NB4 (cell line): ENCODE data around the gene HDAC5.
A peak's percentile ranks its signal among the peaks of the same experiment; 100 is the strongest.

Source experiments
- TF ChIP-seq, protein P1 (sequence below): IDR thresholded peaks from one replicate; pipeline ENCODE4 v1.5.1; 2012; ENCODE audit warnings: low read depth, low read length
- TF ChIP-seq, protein P2 (sequence below): IDR thresholded peaks from 2 replicates; pipeline ENCODE4 v1.6.1; 2011; ENCODE audit warnings: low read depth, low read length

DNA sequence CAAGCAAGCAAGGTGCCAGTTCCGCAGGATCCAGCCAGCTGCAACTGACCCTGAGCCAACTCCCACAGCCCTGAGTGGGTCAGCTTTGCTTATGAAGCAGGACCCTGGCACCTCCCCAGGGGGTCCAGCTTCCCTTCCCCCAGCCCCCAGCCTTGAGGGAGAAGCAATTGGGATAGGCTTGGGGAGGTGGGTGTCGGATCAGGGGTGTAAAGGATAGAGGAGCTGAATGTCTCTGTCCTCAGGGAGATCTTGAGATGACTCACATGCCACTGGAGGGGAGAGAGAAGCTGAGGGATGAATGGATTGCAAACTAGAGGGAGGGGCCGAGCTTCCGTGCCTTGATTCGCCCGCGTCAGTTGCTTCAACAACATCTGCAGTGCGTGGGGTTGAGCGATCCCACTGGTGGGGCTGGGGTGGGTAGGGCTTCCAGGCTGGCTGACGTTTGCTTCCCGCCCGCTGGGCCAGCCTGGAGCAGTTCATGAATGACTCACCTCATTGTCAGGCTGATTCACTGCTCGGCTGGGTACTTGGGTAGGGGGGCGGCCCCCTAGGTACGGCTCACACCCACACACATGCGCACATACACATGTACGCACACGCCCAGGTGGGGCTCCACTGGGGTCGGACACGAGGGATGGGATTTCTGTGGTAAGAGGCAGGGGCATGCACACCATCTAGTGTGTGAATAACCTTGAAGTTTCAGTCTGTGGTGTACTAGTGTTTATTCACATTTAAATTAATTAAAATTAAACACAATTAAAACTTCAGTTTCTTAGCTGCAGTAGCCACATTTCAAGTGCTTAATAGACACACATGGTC is 14.7 kb upstream of the HDAC5 start:
- TF ChIP-seq, protein P1, sequence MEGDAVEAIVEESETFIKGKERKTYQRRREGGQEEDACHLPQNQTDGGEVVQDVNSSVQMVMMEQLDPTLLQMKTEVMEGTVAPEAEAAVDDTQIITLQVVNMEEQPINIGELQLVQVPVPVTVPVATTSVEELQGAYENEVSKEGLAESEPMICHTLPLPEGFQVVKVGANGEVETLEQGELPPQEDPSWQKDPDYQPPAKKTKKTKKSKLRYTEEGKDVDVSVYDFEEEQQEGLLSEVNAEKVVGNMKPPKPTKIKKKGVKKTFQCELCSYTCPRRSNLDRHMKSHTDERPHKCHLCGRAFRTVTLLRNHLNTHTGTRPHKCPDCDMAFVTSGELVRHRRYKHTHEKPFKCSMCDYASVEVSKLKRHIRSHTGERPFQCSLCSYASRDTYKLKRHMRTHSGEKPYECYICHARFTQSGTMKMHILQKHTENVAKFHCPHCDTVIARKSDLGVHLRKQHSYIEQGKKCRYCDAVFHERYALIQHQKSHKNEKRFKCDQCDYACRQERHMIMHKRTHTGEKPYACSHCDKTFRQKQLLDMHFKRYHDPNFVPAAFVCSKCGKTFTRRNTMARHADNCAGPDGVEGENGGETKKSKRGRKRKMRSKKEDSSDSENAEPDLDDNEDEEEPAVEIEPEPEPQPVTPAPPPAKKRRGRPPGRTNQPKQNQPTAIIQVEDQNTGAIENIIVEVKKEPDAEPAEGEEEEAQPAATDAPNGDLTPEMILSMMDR, result no peak
- TF ChIP-seq, protein P2, sequence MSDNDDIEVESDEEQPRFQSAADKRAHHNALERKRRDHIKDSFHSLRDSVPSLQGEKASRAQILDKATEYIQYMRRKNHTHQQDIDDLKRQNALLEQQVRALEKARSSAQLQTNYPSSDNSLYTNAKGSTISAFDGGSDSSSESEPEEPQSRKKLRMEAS, result peak; percentile 80
